ENCODE data around the gene LRMDA. TPM values are rescaled to one million over a fixed set of nuclear protein-coding genes. Genes with fewer than 3 reads are reported as not detected.

The LRMDA gene
- total RNA-seq, 3 donors from 2014 or later: 8.3 to 17.1 (median 11.1) TPM

GRCh38 chr10:75984067-75984466 is 552.6 kb downstream of the LRMDA start:
- TF ChIP-seq POLR2A (IDR thresholded peaks at IDR 0.05) (no peak), POLR2AphosphoS5 (IDR thresholded peaks at IDR 0.05) (no peak)
- TF ChIP-seq, protein P1, sequence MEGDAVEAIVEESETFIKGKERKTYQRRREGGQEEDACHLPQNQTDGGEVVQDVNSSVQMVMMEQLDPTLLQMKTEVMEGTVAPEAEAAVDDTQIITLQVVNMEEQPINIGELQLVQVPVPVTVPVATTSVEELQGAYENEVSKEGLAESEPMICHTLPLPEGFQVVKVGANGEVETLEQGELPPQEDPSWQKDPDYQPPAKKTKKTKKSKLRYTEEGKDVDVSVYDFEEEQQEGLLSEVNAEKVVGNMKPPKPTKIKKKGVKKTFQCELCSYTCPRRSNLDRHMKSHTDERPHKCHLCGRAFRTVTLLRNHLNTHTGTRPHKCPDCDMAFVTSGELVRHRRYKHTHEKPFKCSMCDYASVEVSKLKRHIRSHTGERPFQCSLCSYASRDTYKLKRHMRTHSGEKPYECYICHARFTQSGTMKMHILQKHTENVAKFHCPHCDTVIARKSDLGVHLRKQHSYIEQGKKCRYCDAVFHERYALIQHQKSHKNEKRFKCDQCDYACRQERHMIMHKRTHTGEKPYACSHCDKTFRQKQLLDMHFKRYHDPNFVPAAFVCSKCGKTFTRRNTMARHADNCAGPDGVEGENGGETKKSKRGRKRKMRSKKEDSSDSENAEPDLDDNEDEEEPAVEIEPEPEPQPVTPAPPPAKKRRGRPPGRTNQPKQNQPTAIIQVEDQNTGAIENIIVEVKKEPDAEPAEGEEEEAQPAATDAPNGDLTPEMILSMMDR (IDR thresholded peaks at IDR 0.05): no peak

GRCh38 chr10:75987616-75988015 is 556.2 kb downstream of the LRMDA start:
- no peaks in the 10 kb centered on the region for H3K9me3 ChIP-seq
- H3K4me3 ChIP-seq: no peak overlapping the region
- no peaks in the 10 kb centered on the region for H3K36me3 ChIP-seq
- no peaks in the 10 kb centered on the region for H3K4me1 ChIP-seq
- intact Hi-C loops (cut with DNase I; ENCODE audit: low total_unique reads): no loop called here
- no peaks in the 10 kb centered on the region for H3K27me3 ChIP-seq
- no peak overlapping the region for H3K27ac ChIP-seq
- DNase-seq (ENCODE audit: low spot score in 2 of 2): no peak
- no peak for TF ChIP-seq POLR2AphosphoS5 (IDR thresholded peaks at IDR 0.05)
- TF ChIP-seq POLR2A (IDR thresholded peaks at IDR 0.05): no peak
- TF ChIP-seq, protein P1 (IDR thresholded peaks at IDR 0.05): no peak

More at GRCh38 chr10:75984067-75984466, 552.6 kb downstream of the LRMDA start:
- intact Hi-C loops (cut with DNase I; ENCODE audit: low total_unique reads): no loop called here
- DNase-seq (ENCODE audit: low spot score in 2 of 2): no peak
- Histone ChIP-seq H3K4me1 (no peaks in the 10 kb centered on the region), H3K9me3 (no peaks in the 10 kb centered on the region), H3K4me3 (no peak overlapping the region), H3K36me3 (no peaks in the 10 kb centered on the region), H3K27me3 (no peaks in the 10 kb centered on the region), H3K27ac (no peak overlapping the region)

DNA sequence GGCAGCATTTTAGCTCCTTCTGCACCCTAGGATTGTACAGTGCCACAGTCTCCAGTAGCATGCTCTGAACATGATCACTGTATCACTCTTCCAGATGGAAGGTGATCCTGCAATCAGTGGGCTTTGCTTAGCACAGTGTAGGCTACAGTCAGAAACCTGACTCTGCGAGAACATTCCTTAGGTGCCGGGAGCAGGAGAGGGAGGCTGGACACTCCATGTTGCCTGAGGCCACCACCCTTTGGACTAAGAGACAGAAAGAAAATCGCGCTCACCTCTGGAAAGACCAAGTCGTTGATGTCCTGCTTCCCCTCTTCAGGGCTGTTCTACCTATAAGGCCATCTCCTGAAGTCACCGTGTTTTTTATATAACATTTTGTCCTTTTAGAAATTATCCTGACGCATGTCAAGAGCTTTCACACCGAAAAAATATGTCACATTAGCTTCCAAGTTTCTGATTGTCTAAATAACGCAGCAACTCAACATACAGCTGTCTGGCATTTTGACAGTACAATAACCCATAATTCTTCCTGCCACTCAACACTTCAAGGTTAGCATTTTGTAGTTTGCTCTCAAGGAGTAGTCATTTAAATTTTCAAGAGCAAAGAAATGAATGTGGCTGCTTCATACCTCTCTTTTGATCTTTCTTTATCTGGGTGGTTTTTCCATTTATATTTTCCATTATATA is 563.1 kb downstream of the LRMDA start:
- intact Hi-C loops (cut with DNase I; ENCODE audit: low total_unique reads): no loop called here
- TF ChIP-seq POLR2A (IDR thresholded peaks at IDR 0.05) (no peak), POLR2AphosphoS5 (IDR thresholded peaks at IDR 0.05) (no peak)
- TF ChIP-seq, protein P1 (IDR thresholded peaks at IDR 0.05): no peak
- DNase-seq (ENCODE audit: low spot score in 2 of 2): no peak
- Histone ChIP-seq H3K36me3 (no peaks in the 10 kb centered on the region), H3K27me3 (no peaks in the 10 kb centered on the region), H3K4me3 (no peak overlapping the region), H3K27ac (no peak overlapping the region), H3K4me1 (no peaks in the 10 kb centered on the region), H3K9me3 (no peaks in the 10 kb centered on the region)

GRCh38 chr10:75995041-75995430 is 563.6 kb downstream of the LRMDA start:
- TF ChIP-seq, protein P1 (IDR thresholded peaks at IDR 0.05): no peak
- no peak for TF ChIP-seq POLR2AphosphoS5 (IDR thresholded peaks at IDR 0.05)
- TF ChIP-seq POLR2A (IDR thresholded peaks at IDR 0.05): no peak
- no peaks in the 10 kb centered on the region for H3K9me3 ChIP-seq
- H3K4me1 ChIP-seq: no peaks in the 10 kb centered on the region
- no peak for DNase-seq (ENCODE audit: low spot score in 2 of 2)
- H3K36me3 ChIP-seq: no peaks in the 10 kb centered on the region
- H3K27ac ChIP-seq: no peak overlapping the region
- no peaks in the 10 kb centered on the region for H3K27me3 ChIP-seq
- intact Hi-C loops (cut with DNase I; ENCODE audit: low total_unique reads): no loop called here
- H3K4me3 ChIP-seq: no peak overlapping the region

GRCh38 chr10:75995720-75996119 is 564.3 kb downstream of the LRMDA start:
- H3K4me3 ChIP-seq: no peak overlapping the region
- TF ChIP-seq POLR2A (IDR thresholded peaks at IDR 0.05): no peak
- DNase-seq (ENCODE audit: low spot score in 2 of 2): no peak
- H3K27ac ChIP-seq: no peak overlapping the region
- H3K9me3 ChIP-seq: no peaks in the 10 kb centered on the region
- no peaks in the 10 kb centered on the region for H3K4me1 ChIP-seq
- H3K36me3 ChIP-seq: no peaks in the 10 kb centered on the region
- intact Hi-C loops (cut with DNase I; ENCODE audit: low total_unique reads): no loop called here
- H3K27me3 ChIP-seq: no peaks in the 10 kb centered on the region
